GM12878 (cell line): ENCODE results near the gene CRB2. TPM values are rescaled to one million over a fixed set of nuclear protein-coding genes. Genes with fewer than 3 reads are reported as not detected.

Experiments used
- ATAC-seq: fragments of 200-7000 bp; cut with Tn5 transposase; 3 replicates; pipeline ENCODE4 v1.9.1; 2020; ENCODE audit warnings: mild to moderate bottlenecking, moderate library complexity
- BruUV-seq: library from RNA; stranded (reverse); fragments of 400-500 nt; replicated peaks from 2 replicates; lab custom pipeline; 2021; lab: Mats Ljungman, UMichigan
- CTCF ChIA-PET: fragments of 300-600 bp; sonication (Branson Sonifier 250); formaldehyde crosslinking; extraction: SDS; loops from one replicate; lab custom pipeline; 2021; ENCODE audit warnings: inconsistent platforms; lab: Yijun Ruan, JAX
- POLR2A ChIA-PET: fragments of 350-600 bp; formaldehyde crosslinking; extraction: SDS; loops from one replicate; lab custom pipeline; 2021; ENCODE audit warnings: inconsistent platforms; lab: Charles Lee
- RAD21 ChIA-PET: fragments of 300-600 bp; sonication (Branson Sonifier 250); formaldehyde crosslinking; loops from one replicate; lab custom pipeline; 2023; ENCODE audit warnings: antibody characterized with exemption; ENCODE audit not compliant: unreplicated experiment; lab: Charles Lee
- SMC1A ChIA-PET: fragments of 300-600 bp; sonication (Branson Sonifier 250); formaldehyde crosslinking; loops from one replicate; lab custom pipeline; 2023; ENCODE audit not compliant: unreplicated experiment, uncharacterized antibody; lab: Charles Lee
- DNase-seq: peaks from one replicate; pipeline ENCODE4 v3.0.0-alpha.2; 2011; ENCODE audit warnings: low read depth, low spot score
- FAIRE-seq: peaks from 3 replicates; lab custom pipeline; 2011; peaks lifted over from hg19 to GRCh38; lab: Jason Lieb, UNC
- H2AFZ ChIP-seq: 2 replicates; pipeline ENCODE4 v1.6.0; 2011; ENCODE audit warnings: low read depth, low read length, control low read depth; ENCODE audit not compliant: control insufficient read depth
- H3K27ac ChIP-seq: 2 replicates; pipeline ENCODE4 v1.5.1; 2011; ENCODE audit warnings: control low read depth; ENCODE audit not compliant: control insufficient read depth, insufficient read depth
- H3K27me3 ChIP-seq, 2 experiments: replicated peaks in 1 of 2; 2 replicates each; pipeline versions ENCODE4 v1.6.0 to v1.6.1; 2011; ENCODE audit warnings: low read length in 1 of 2; ENCODE audit not compliant: control insufficient read depth in 2 of 2, insufficient read depth in 2 of 2
- H3K36me3 ChIP-seq, 2 experiments: 2 replicates each; pipeline ENCODE4 v1.5.1; 2011; ENCODE audit warnings: low read length in 1 of 2; ENCODE audit not compliant: control insufficient read depth in 2 of 2, insufficient read depth in 2 of 2
- H3K4me1 ChIP-seq: 2 replicates; pipeline ENCODE4 v1.6.1; 2011; ENCODE audit warnings: mild to moderate bottlenecking, low read length, moderate library complexity, mixed read lengths; ENCODE audit not compliant: control insufficient read depth, insufficient read depth
- H3K4me2 ChIP-seq: 2 replicates; pipeline ENCODE4 v1.6.0; 2011; ENCODE audit warnings: control low read depth; ENCODE audit not compliant: control insufficient read depth, insufficient read depth
- H3K4me3 ChIP-seq: fragments of 200-600 bp; sonication (generic); 2 replicates; pipeline ENCODE4 v1.5.1; 2016
- H3K79me2 ChIP-seq: 2 replicates; pipeline ENCODE4 v1.6.0; 2011; ENCODE audit warnings: low read length; ENCODE audit not compliant: control insufficient read depth, insufficient read depth
- H3K9ac ChIP-seq: 2 replicates; pipeline ENCODE4 v1.8.0; 2011; ENCODE audit warnings: low read length, control low read depth, mixed read lengths; ENCODE audit not compliant: control insufficient read depth, insufficient read depth
- H3K9me3 ChIP-seq: replicated peaks from 3 replicates; pipeline ENCODE4 v1.5.1; 2011; ENCODE audit warnings: mild to moderate bottlenecking, low read length; ENCODE audit not compliant: control insufficient read depth, insufficient read depth
- H4K20me1 ChIP-seq: 2 replicates; pipeline ENCODE4 v1.6.0; 2011; ENCODE audit not compliant: control insufficient read depth, insufficient read depth
- CHD1 ChIP-seq: IDR thresholded peaks from 2 replicates; pipeline ENCODE4 v1.6.1; 2012; ENCODE audit warnings: low read depth, low read length, improper control_type of control experiment
- FOXM1 ChIP-seq: IDR thresholded peaks from 2 replicates; pipeline ENCODE4 v1.6.1; 2012; ENCODE audit warnings: low read depth, mild to moderate bottlenecking, inconsistent platforms, low read length, moderate library complexity
- MEF2B ChIP-seq: fragments of 450-650 bp; IDR thresholded peaks from 2 replicates; pipeline ENCODE4 v1.6.1; 2018; ENCODE audit warnings: mild to moderate bottlenecking, moderate library complexity; ENCODE audit not compliant: partially characterized antibody, poor library complexity, severe bottlenecking
- MTA3 ChIP-seq: IDR thresholded peaks from 2 replicates; pipeline ENCODE4 v1.6.1; 2012; ENCODE audit warnings: low read length, inconsistent platforms, borderline replicate concordance
- MXI1 ChIP-seq: fragments of 150-350 bp; IDR thresholded peaks from 2 replicates; pipeline ENCODE4 v1.6.1; 2011; ENCODE audit warnings: low read depth, mild to moderate bottlenecking, inconsistent platforms, low read length, improper control_type of control experiment
- NRF1 ChIP-seq: conservative IDR thresholded peaks from 2 replicates; pipeline ENCODE4 v1.6.1; 2011; ENCODE audit warnings: mild to moderate bottlenecking, low read depth, low read length, improper control_type of control experiment
- SUPT20H ChIP-seq: IDR thresholded peaks from 2 replicates; pipeline ENCODE4 v1.6.1; 2011; ENCODE audit warnings: low read depth, mild to moderate bottlenecking, low read length, moderate library complexity, borderline replicate concordance; ENCODE audit not compliant: control insufficient read depth
- ZSCAN29 ChIP-seq: fragments of 450-650 bp; IDR thresholded peaks from 2 replicates; pipeline ENCODE4 v1.6.1; 2017; ENCODE audit warnings: mild to moderate bottlenecking, moderate library complexity
- WGBS: methylation state at CpG from one replicate; pipeline ENCODE4 v1.1.6; 2016; ENCODE audit warnings: low lambda C conversion rate; ENCODE audit not compliant: insufficient replicate concordance, insufficient coverage; ENCODE audit errors: missing lambda C conversion rate; 5-methylcytosine and 5-hydroxymethylcytosine counted together
- in situ Hi-C: fragments of 300-500 bp; cut with MboI; formaldehyde crosslinking; loops from 9 replicates; pipeline ENCODE4 v1.14.3; 2018; ENCODE audit warnings: mixed read lengths
- intact Hi-C: fragments of 100-400 bp; cut with micrococcal nuclease; formaldehyde crosslinking; loops from one replicate; pipeline ENCODE4 v1.14.2; 2022; ENCODE audit not compliant: unreplicated experiment
- polyA plus RNA-seq, 11 experiments: library from polyadenylated mRNA; depleted of rRNA in 4 of 11; unstranded in 6 of 11; stranded (reverse) in 5 of 11; fragments of >200 nt; fragmentation: Nextera tagmentation in 4 of 11; fragmentation: Illumina TruSeq in 1 of 11; extraction: Ambion mirVana in 4 of 11; extraction: Trizol in 1 of 11; gene quantifications; 1 replicate in 1 of 11; 2 replicates in 10 of 11; pipeline versions ENCODE4 v1.2.1 to v1.2.3, GENCODE V29; 2011 to 2016; ENCODE audit warnings: inconsistent platforms in 2 of 11, missing spikeins in 2 of 11, low read depth in 1 of 11
- total RNA-seq, 4 experiments: library from RNA; depleted of rRNA in 3 of 4; stranded (reverse); fragments of >200 nt in 3 of 4; fragmentation: Illumina TruSeq in 1 of 4; extraction: Trizol in 1 of 4; gene quantifications; 2 replicates each; pipeline versions ENCODE4 v1.2.1 to v1.2.3, GENCODE V29; 2013 to 2021
- TF ChIP-seq, protein P1 (sequence below): IDR thresholded peaks from 2 replicates; pipeline ENCODE4 v1.6.1; 2011; ENCODE audit warnings: borderline replicate concordance, low read depth, mild to moderate bottlenecking, moderate library complexity, mixed read lengths, low read length; ENCODE audit not compliant: insufficient read depth; ENCODE audit errors: extremely low read length

The CRB2 gene
- total and polyA plus RNA-seq, 10 of the 15 experiments (the other 5 are each of a cell fraction or from before 2014, with no cell fraction given): 0.01 to 0.80 (median 0.23) TPM; not detected in 3

DNA sequence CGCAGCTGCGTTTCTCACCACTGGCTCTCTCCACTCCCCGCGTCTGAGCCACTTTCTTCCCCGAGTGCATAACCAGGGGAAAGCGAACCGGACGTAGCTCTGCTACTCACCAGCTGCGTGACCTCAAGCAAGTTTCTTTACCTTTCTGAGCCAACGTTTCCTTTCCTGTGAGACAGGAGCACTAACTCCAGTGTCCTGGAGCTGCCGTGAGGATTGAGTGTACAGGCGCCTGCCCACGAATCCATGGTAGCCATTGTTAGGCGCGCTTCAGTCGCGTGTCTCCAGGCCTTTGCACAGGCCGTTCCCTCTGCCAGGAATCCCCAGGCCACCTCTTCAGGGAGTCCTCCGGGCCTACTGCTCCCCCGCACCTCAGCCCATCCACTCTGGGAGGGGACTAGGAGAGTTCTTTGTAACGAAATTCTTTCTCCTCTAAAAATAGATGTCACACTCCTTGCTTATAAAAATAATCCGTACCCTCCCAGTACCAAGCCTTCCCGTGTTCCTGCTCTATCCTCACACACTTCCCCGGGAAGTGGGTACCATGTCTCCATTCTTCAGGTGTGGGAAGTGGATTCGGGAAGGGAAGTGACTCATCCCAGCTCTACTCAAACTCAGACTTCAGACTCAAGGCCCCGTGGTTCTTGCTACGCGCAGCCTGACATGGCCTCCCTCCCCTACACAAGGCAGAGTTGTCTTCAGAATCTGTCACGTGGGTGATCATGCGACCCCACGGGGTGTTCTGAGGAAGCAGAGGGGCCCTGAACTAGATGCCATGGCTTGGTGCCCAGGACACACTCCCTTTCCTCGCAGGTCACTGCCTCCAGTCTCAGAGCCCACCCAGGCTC, 16.1 kb upstream of the CRB2 start (continued):
- TF ChIP-seq, protein P1, sequence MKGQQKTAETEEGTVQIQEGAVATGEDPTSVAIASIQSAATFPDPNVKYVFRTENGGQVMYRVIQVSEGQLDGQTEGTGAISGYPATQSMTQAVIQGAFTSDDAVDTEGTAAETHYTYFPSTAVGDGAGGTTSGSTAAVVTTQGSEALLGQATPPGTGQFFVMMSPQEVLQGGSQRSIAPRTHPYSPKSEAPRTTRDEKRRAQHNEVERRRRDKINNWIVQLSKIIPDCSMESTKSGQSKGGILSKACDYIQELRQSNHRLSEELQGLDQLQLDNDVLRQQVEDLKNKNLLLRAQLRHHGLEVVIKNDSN: peak; percentile 83
- TF ChIP-seq, all 136 proteins: peak for 31

DNA sequence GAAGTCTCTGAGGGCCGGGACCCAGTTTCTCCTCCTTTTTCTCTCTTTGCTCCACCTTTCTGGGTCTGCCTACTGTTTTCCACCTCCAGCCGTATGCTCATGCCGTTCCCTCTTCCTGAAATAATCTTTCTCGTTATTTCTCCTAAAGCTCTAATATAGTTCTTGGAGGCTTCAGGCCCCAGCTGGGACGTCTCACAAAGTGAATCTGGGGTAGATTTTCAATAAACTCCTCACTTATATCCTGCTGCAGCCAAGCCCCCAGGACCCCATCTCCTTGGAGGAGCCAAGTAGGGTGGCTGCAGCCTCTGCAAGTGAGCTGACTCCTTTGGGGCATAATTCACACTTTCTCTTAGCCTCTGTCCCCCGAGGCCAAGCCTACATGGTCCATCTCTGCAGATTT, 14.2 kb upstream of the CRB2 start:
- TF ChIP-seq FOXM1 (no peak), MXI1 (no peak), CHD1 (no peak), NRF1 (no peak), SUPT20H (no peak), MTA3 (no peak), ZSCAN29 (no peak), MEF2B (no peak)
- TF ChIP-seq, protein P1: no peak
- no peaks in the 10 kb centered on the region for H3K79me2 ChIP-seq
- no peak for ATAC-seq
- no peaks in the 10 kb centered on the region for H3K27me3 ChIP-seq
- H2AFZ ChIP-seq: peak overlapping the region; percentile 26; the same call in 1 of the 2 replicates
- POLR2A ChIA-PET: interaction anchor here (0.6 to 2.5 kb wide), 3 partner anchors 19 to 923 kb away, joined by 6 to 8 read pairs (median 6); no protein-coding TSS in a partner anchor
- no TSS peak for BruUV-seq
- no peaks in the 10 kb centered on the region for H3K36me3 ChIP-seq
- WGBS: 71% methylated on average over 6 of the region's 6 CpGs
- in situ Hi-C loops: loop anchor here (5.0 kb wide), 1 partner anchor 110 kb away; no protein-coding TSS in a partner anchor
- no peak for FAIRE-seq
- no peaks in the 10 kb centered on the region for H4K20me1 ChIP-seq
- 0 out of 2 replicates have a peak overlapping the region, but pooled peaks have one; percentile 93 for H3K4me2 ChIP-seq
- DNase-seq: no peak
- no peaks in the 10 kb centered on the region for H3K9me3 ChIP-seq
- H3K9ac ChIP-seq: no peak overlapping the region
- peak overlapping the region; percentile 97; the same call in 1 of the 2 replicates for H3K27ac ChIP-seq
- H3K4me1 ChIP-seq: peaks cover 89% of the 10 kb centered on the region
- RAD21 ChIA-PET: interaction anchor here (1.0 to 7.9 kb wide), 4 partner anchors 16 to 107 kb away, joined by 3 to 61 read pairs (median 23); no protein-coding TSS in a partner anchor
- SMC1A ChIA-PET: interaction anchor here (1.2 to 12.9 kb wide), 5 partner anchors 19 to 239 kb away, joined by 3 to 268 read pairs (median 5); no protein-coding TSS in a partner anchor
- no peak overlapping the region for H3K4me3 ChIP-seq
- intact Hi-C loops: loop anchor here (10.0 kb wide), 2 partner anchors 437 to 507 kb away; partner anchors contain the start of gene RC3H2
- CTCF ChIA-PET: interaction anchor here (1.5 to 4.5 kb wide), 6 partner anchors 8 to 261 kb away, joined by 4 to 25 read pairs (median 6); no protein-coding TSS in a partner anchor
